Smooth muscle cell (in vitro differentiated cells): ENCODE measurements around the gene RETSAT. TPM values are rescaled to one million over a fixed set of nuclear protein-coding genes. Genes with fewer than 3 reads are reported as not detected.
"Not testable (repeated sequence)": the region's sequence is repeated elsewhere in the genome, so short reads cannot be mapped to it uniquely, and the experiment has no call there.

Experiments
- DNase-seq: peaks from one replicate; lab custom pipeline; 2025; ENCODE audit not compliant: unreplicated experiment; lab: John Stamatoyannopoulos, UW
- H2AFZ ChIP-seq: fragments of 200-600 bp; sonication (generic); 2 replicates; pipeline ENCODE4 v1.6.0; 2016; ENCODE audit warnings: antibody characterized with exemption, low read depth, mild to moderate bottlenecking
- H3F3A ChIP-seq: fragments of 200-600 bp; sonication (generic); 2 replicates; pipeline ENCODE4 v1.6.0; 2017; ENCODE audit warnings: antibody characterized with exemption, low read depth
- H3K27ac ChIP-seq: fragments of 200-600 bp; sonication (generic); 2 replicates; pipeline ENCODE4 v1.5.1; 2016; ENCODE audit warnings: low read depth, mild to moderate bottlenecking
- H3K27me3 ChIP-seq: fragments of 200-600 bp; sonication (generic); 2 replicates; pipeline ENCODE4 v1.6.1; 2016; ENCODE audit warnings: low read depth, mild to moderate bottlenecking
- H3K36me3 ChIP-seq: fragments of 200-600 bp; sonication (generic); 2 replicates; pipeline ENCODE4 v1.5.1; 2016; ENCODE audit warnings: low read depth
- H3K4me1 ChIP-seq: fragments of 200-600 bp; sonication (generic); 2 replicates; pipeline ENCODE4 v1.5.1; 2016; ENCODE audit warnings: low read depth
- H3K4me2 ChIP-seq: fragments of 200-600 bp; sonication (generic); 2 replicates; pipeline ENCODE4 v1.6.0; 2016; ENCODE audit warnings: mild to moderate bottlenecking
- H3K4me3 ChIP-seq: fragments of 200-600 bp; sonication (generic); 2 replicates; pipeline ENCODE4 v1.5.1; 2016; ENCODE audit warnings: mild to moderate bottlenecking
- H3K79me2 ChIP-seq: fragments of 200-600 bp; sonication (generic); 2 replicates; pipeline ENCODE4 v1.6.0; 2016; ENCODE audit warnings: low read depth, mild to moderate bottlenecking
- H3K9ac ChIP-seq: fragments of 200-600 bp; sonication (generic); 2 replicates; pipeline ENCODE4 v1.6.0; 2016; ENCODE audit warnings: low read depth
- H3K9me3 ChIP-seq: fragments of 200-600 bp; sonication (generic); replicated peaks from 2 replicates; pipeline ENCODE4 v1.5.1; 2016; ENCODE audit warnings: low read depth
- H4K20me1 ChIP-seq: fragments of 200-600 bp; sonication (generic); 2 replicates; pipeline ENCODE4 v1.6.0; 2016; ENCODE audit warnings: low read depth
- WGBS: methylation state at CpG from one replicate; pipeline ENCODE4 v1.1.7; 2016; ENCODE audit warnings: low lambda C conversion rate; 5-methylcytosine and 5-hydroxymethylcytosine counted together
- polyA plus RNA-seq: library from polyadenylated mRNA; unstranded; fragments of >200 nt; fragmentation: Nextera tagmentation; extraction: Ambion mirVana; gene quantifications from 2 replicates; pipeline ENCODE4 v1.2.1, GENCODE V29; 2016
- total RNA-seq: library from RNA; depleted of rRNA; stranded (reverse); fragments of >200 nt; gene quantifications from 2 replicates; pipeline ENCODE4 v1.2.3, GENCODE V29; 2014
- TF ChIP-seq, protein P1 (sequence below): fragments of 200-600 bp; sonication (generic); IDR thresholded peaks from 2 replicates; pipeline ENCODE4 v1.5.1; 2017; ENCODE audit warnings: borderline replicate concordance, mild to moderate bottlenecking, antibody characterized with exemption; ENCODE audit not compliant: insufficient read depth, poor library complexity, severe bottlenecking

Gene RETSAT
- total and polyA plus RNA-seq, 2 experiments from 2014 or later = 17.9 to 29.9 TPM

GRCh38 chr2:85330839-85331636 lies 23.3 kb downstream of the RETSAT start:
- Histone ChIP-seq H3K27me3 (no peaks in the 10 kb centered on the region), H3K4me2 (no peak overlapping the region), H3K9ac (no peak overlapping the region), H3K9me3 (no peaks in the 10 kb centered on the region), H3K36me3 (no peaks in the 10 kb centered on the region), H3K4me3 (no peak overlapping the region), H2AFZ (no peak overlapping the region), H3K4me1 (peaks cover 19% of the 10 kb centered on the region), H3K27ac (no peak overlapping the region), H3K79me2 (peaks cover 14% of the 10 kb centered on the region), H3F3A (no peaks in the 10 kb centered on the region), H4K20me1 (peaks cover 12% of the 10 kb centered on the region)
- DNase-seq = no peak
- 87% methylated on average over 13 of the region's 13 CpGs for WGBS
- TF ChIP-seq, protein P1, sequence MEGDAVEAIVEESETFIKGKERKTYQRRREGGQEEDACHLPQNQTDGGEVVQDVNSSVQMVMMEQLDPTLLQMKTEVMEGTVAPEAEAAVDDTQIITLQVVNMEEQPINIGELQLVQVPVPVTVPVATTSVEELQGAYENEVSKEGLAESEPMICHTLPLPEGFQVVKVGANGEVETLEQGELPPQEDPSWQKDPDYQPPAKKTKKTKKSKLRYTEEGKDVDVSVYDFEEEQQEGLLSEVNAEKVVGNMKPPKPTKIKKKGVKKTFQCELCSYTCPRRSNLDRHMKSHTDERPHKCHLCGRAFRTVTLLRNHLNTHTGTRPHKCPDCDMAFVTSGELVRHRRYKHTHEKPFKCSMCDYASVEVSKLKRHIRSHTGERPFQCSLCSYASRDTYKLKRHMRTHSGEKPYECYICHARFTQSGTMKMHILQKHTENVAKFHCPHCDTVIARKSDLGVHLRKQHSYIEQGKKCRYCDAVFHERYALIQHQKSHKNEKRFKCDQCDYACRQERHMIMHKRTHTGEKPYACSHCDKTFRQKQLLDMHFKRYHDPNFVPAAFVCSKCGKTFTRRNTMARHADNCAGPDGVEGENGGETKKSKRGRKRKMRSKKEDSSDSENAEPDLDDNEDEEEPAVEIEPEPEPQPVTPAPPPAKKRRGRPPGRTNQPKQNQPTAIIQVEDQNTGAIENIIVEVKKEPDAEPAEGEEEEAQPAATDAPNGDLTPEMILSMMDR = no peak

GRCh38 chr2:85329701-85330100 lies 24.6 kb downstream of the RETSAT start:
- not testable (repeated sequence) for H3K27me3 ChIP-seq, DNase-seq, H3K9me3 ChIP-seq, H3F3A ChIP-seq, H3K4me3 ChIP-seq, H3K27ac ChIP-seq, H3K9ac ChIP-seq, H2AFZ ChIP-seq, H3K4me2 ChIP-seq, H3K36me3 ChIP-seq
- Histone ChIP-seq H3K79me2 (peaks cover 28% of the 10 kb centered on the region), H3K4me1 (peaks cover 30% of the 10 kb centered on the region), H4K20me1 (peaks cover 25% of the 10 kb centered on the region)
- WGBS = 91% methylated on average over 3 of the region's 3 CpGs

DNA sequence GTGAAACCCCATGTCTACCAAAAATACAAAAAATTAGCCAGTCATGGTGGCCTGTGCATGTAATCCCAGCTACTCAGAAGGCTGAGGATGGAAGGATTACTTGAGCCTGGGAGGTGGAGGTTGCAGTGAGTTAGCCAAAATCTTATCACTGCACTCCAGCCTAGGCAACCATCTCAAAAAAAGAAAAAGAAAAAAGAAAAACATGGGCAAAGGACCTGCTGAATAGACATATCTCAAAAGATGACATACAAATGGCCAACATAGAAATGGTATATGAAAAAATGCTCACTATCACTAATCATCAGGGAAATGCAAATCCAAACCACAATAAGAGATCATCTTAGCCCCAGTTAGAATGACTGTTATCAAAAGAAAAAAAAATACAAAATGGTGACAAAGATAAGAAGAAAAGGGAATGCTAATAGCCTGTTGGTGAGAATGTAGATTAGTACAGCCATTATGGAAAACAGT lies 25.1 kb downstream of the RETSAT start:
- Histone ChIP-seq H3F3A (no peaks in the 10 kb centered on the region), H4K20me1 (peaks cover 30% of the 10 kb centered on the region), H3K4me1 (peaks cover 30% of the 10 kb centered on the region), H3K4me2 (peak overlapping the region; percentile 88), H3K9ac (no peak overlapping the region), H3K79me2 (peaks cover 33% of the 10 kb centered on the region), H3K27me3 (no peaks in the 10 kb centered on the region), H3K27ac (no peak overlapping the region), H2AFZ (no peak overlapping the region), H3K4me3 (peak overlapping the region; percentile 68), H3K36me3 (no peaks in the 10 kb centered on the region), H3K9me3 (no peaks in the 10 kb centered on the region)
- no peak for DNase-seq
- TF ChIP-seq, protein P1 = no peak

DNA sequence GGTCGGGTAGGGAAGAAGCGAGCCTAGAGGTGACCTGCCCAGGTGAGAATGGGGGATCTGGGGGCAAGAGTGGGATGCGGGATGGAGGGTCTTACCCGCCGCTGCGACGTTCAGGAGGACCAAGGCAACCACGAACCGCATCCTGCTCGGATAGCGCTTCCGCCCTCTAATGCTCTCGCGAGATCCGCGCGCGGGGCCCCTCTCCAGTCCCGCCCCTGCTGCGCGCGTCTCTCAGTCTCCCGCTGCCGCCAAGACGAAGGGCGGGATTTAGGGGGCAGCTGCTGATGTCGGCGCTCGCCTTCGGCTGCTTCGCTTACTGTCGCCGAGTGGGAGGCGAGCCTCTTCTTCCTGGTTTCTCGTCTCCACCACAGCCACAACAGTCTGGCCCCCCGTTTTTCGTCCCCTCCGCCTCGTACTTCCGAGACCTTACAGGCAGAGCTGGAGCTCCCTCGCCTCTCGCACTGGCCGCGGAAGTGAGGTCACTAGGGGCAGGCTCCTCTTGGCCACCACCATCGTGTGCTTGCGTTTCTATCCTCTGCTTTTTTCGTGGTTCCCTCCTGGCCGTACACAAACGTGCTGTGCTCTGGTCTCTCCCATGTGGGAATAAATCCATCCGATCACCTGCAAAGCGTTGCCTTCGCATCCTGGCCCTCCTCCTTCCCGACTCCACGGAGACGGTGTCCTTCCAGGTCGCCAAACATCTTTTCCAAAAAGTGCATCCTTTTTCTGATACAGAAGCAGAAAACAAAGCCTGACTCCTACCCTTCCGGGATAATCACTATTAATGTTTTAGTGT lies 26.3 kb downstream of the RETSAT start, which contains the start of gene TGOLN2:
Gene TGOLN2, minus strand, starts transcription at position 168 of the 796 bp plus-strand sequence. Its CDS starts 27 bp downstream, at position 141.
- H3K9ac ChIP-seq = peak within 1 kb of the TSS; percentile 94
- peaks cover 42% of the 10 kb centered on the region for H4K20me1 ChIP-seq
- H3K4me1 ChIP-seq = peaks cover 30% of the 10 kb centered on the region
- peak within 1 kb of the TSS; percentile 88 for H3K4me2 ChIP-seq
- TF ChIP-seq, protein P1 = no peak
- under 1% methylated on average over 53 of the region's 57 CpGs for WGBS
- DNase-seq = peak; percentile 64
- H3K79me2 ChIP-seq = peaks cover 39% of the 10 kb centered on the region
- peak within 1 kb of the TSS; percentile 85 for H2AFZ ChIP-seq
- peak within 1 kb of the TSS; percentile 94 for H3K27ac ChIP-seq
- no peaks in the 10 kb centered on the region for H3K9me3 ChIP-seq
- H3K27me3 ChIP-seq = no peaks in the 10 kb centered on the region
- no peaks in the 10 kb centered on the region for H3K36me3 ChIP-seq
- H3K4me3 ChIP-seq = peak within 1 kb of the TSS; percentile 68
- H3F3A ChIP-seq = no peaks in the 10 kb centered on the region
